Neural progenitor cell (in vitro differentiated cells): Measurements from ENCODE around the gene C10orf71. TPM values are rescaled to one million over a fixed set of nuclear protein-coding genes. Genes with fewer than 3 reads are reported as not detected.

ENCODE experiments used
- DNase-seq: peaks from one replicate; pipeline ENCODE4 v3.0.0-alpha.2; 2016; ENCODE audit warnings: low spot score
- H2AFZ ChIP-seq: fragments of 200-600 bp; sonication (generic); replicated peaks from 2 replicates; pipeline ENCODE4 v1.6.1; 2016; ENCODE audit warnings: antibody characterized with exemption
- H3F3A ChIP-seq: fragments of 200-600 bp; sonication (generic); 2 replicates; pipeline ENCODE4 v1.6.1; 2016; ENCODE audit warnings: antibody characterized with exemption, low read depth
- H3K27ac ChIP-seq: fragments of 200-600 bp; sonication (generic); 2 replicates; pipeline ENCODE4 v1.5.1; 2016; ENCODE audit warnings: mild to moderate bottlenecking
- H3K27me3 ChIP-seq: fragments of 200-600 bp; sonication (generic); 2 replicates; pipeline ENCODE4 v1.6.1; 2016; ENCODE audit warnings: mild to moderate bottlenecking, moderate library complexity
- H3K36me3 ChIP-seq: fragments of 200-600 bp; sonication (generic); 2 replicates; pipeline ENCODE4 v1.5.1; 2016
- H3K4me1 ChIP-seq: fragments of 200-600 bp; sonication (generic); 2 replicates; pipeline ENCODE4 v1.6.1; 2016; ENCODE audit warnings: mixed run types
- H3K4me2 ChIP-seq: fragments of 200-600 bp; sonication (generic); 2 replicates; pipeline ENCODE4 v1.6.1; 2016
- H3K4me3 ChIP-seq: fragments of 200-600 bp; sonication (generic); 2 replicates; pipeline ENCODE4 v1.5.1; 2016
- H3K79me2 ChIP-seq: fragments of 200-600 bp; sonication (generic); 2 replicates; pipeline ENCODE4 v1.6.1; 2016; ENCODE audit warnings: low read depth
- H3K9ac ChIP-seq: fragments of 200-600 bp; sonication (generic); 2 replicates; pipeline ENCODE4 v1.6.1; 2016
- H3K9me3 ChIP-seq: fragments of 200-600 bp; sonication (generic); 2 replicates; pipeline ENCODE4 v1.5.1; 2016; ENCODE audit warnings: low read depth
- H4K20me1 ChIP-seq: fragments of 200-600 bp; sonication (generic); 2 replicates; pipeline ENCODE4 v1.6.1; 2016; ENCODE audit warnings: low read depth
- H3K27ac Mint-ChIP-seq: 3 replicates; pipeline ENCODE4 v1.8.0; 2021; ENCODE audit warnings: mixed read lengths
- H3K27me3 Mint-ChIP-seq: 2 replicates; pipeline ENCODE4 v1.8.0; 2022; ENCODE audit warnings: low read depth, mild to moderate bottlenecking, inconsistent platforms, moderate library complexity, mixed read lengths; ENCODE audit not compliant: insufficient read depth
- H3K36me3 Mint-ChIP-seq: 3 replicates; pipeline ENCODE4 v1.8.0; 2021; ENCODE audit warnings: mixed read lengths
- H3K4me1 Mint-ChIP-seq: 3 replicates; pipeline ENCODE4 v1.8.0; 2021; ENCODE audit warnings: mixed read lengths
- H3K4me3 Mint-ChIP-seq: 3 replicates; pipeline ENCODE4 v1.8.0; 2021; ENCODE audit warnings: mild to moderate bottlenecking, moderate library complexity, mixed read lengths
- H3K9me3 Mint-ChIP-seq: 3 replicates; pipeline ENCODE4 v1.8.0; 2020; ENCODE audit warnings: mixed read lengths
- CTCF ChIP-seq: fragments of 200-600 bp; sonication (generic); IDR thresholded peaks from 2 replicates; pipeline ENCODE4 v1.5.1; 2017; ENCODE audit warnings: antibody characterized with exemption, mild to moderate bottlenecking
- EZH2 ChIP-seq: fragments of 200-600 bp; sonication (generic); IDR thresholded peaks from 2 replicates; pipeline ENCODE4 v1.6.1; 2017; ENCODE audit warnings: antibody characterized with exemption, mild to moderate bottlenecking, moderate library complexity
- EZH2phosphoT487 ChIP-seq: fragments of 200-600 bp; sonication (generic); IDR thresholded peaks from 2 replicates; pipeline ENCODE4 v1.6.1; 2017; ENCODE audit warnings: antibody characterized with exemption
- total RNA-seq: library from RNA; depleted of rRNA; stranded (reverse); fragments of >200 nt; gene quantifications from 2 replicates; pipeline ENCODE4 v1.2.3, GENCODE V29; 2015; ENCODE audit warnings: low replicate concordance

The C10orf71 gene
- total RNA-seq = not detected in 2 replicates

- Mint-ChIP-seq H3K27me3 (peaks cover 2% of the 10 kb centered on the region), H3K9me3 (no peaks in the 10 kb centered on the region), H3K36me3 (no peaks in the 10 kb centered on the region), H3K27ac (peak within 1 kb of the TSS; percentile 59), H3K4me1 (peaks cover 56% of the 10 kb centered on the region), H3K4me3 (no peak within 1 kb of the TSS)
- Histone ChIP-seq H3K4me1 (peaks cover 38% of the 10 kb centered on the region), H3K27ac (no peak within 1 kb of the TSS), H3K4me3 (no peak within 1 kb of the TSS), H3K27me3 (peaks cover 11% of the 10 kb centered on the region), H3K4me2 (no peak within 1 kb of the TSS), H3K79me2 (no peaks in the 10 kb centered on the region), H3K36me3 (no peaks in the 10 kb centered on the region), H3F3A (no peaks in the 10 kb centered on the region), H4K20me1 (no peaks in the 10 kb centered on the region), H2AFZ (no peak within 1 kb of the TSS), H3K9ac (no peak within 1 kb of the TSS), H3K9me3 (no peaks in the 10 kb centered on the region)
- DNase-seq = peak; percentile 32
- TF ChIP-seq EZH2 (no peak), CTCF (no peak), EZH2phosphoT487 (no peak)
Measured at GRCh38 chr10:49298983-49299815, at the start of gene C10orf71. Gene C10orf71, plus strand, starts transcription at chr10:49299170. Its CDS starts 23,376 bp downstream, at chr10:49322546.

- Histone ChIP-seq H3K36me3 (no peaks in the 10 kb centered on the region), H3K27ac (no peak overlapping the region), H3F3A (no peaks in the 10 kb centered on the region), H3K9ac (no peak overlapping the region), H2AFZ (no peak overlapping the region), H3K4me3 (no peak overlapping the region), H3K4me1 (peaks cover 4% of the 10 kb centered on the region), H4K20me1 (no peaks in the 10 kb centered on the region), H3K9me3 (no peaks in the 10 kb centered on the region), H3K79me2 (no peaks in the 10 kb centered on the region), H3K27me3 (no peaks in the 10 kb centered on the region), H3K4me2 (no peak overlapping the region)
- Mint-ChIP-seq H3K27ac (no peak overlapping the region), H3K36me3 (no peaks in the 10 kb centered on the region), H3K27me3 (peaks cover 4% of the 10 kb centered on the region), H3K9me3 (peaks cover 4% of the 10 kb centered on the region), H3K4me3 (no peak overlapping the region), H3K4me1 (no peaks in the 10 kb centered on the region)
- no peak for TF ChIP-seq EZH2phosphoT487
- DNase-seq = no peak
Measured at GRCh38 chr10:49252313-49253034, 46.5 kb upstream of the C10orf71 start.

GRCh38 chr10:49253340-49253906 is 45.5 kb upstream of the C10orf71 start:
- no peak overlapping the region for H3K4me3 Mint-ChIP-seq

More at GRCh38 chr10:49253340-49253906, 45.5 kb upstream of the C10orf71 start:
- Histone ChIP-seq H4K20me1 (no peaks in the 10 kb centered on the region), H3K4me3 (no peak overlapping the region), H2AFZ (no peak overlapping the region), H3K4me2 (no peak overlapping the region), H3K4me1 (peaks cover 4% of the 10 kb centered on the region), H3K9ac (no peak overlapping the region), H3K27ac (no peak overlapping the region), H3K27me3 (no peaks in the 10 kb centered on the region), H3K36me3 (no peaks in the 10 kb centered on the region), H3K79me2 (no peaks in the 10 kb centered on the region), H3F3A (no peaks in the 10 kb centered on the region), H3K9me3 (no peaks in the 10 kb centered on the region)
- H3K27ac Mint-ChIP-seq = no peak overlapping the region
- H3K27me3 Mint-ChIP-seq = peaks cover 3% of the 10 kb centered on the region
- TF ChIP-seq CTCF (no peak), EZH2 (no peak), EZH2phosphoT487 (no peak)
- no peaks in the 10 kb centered on the region for H3K4me1 Mint-ChIP-seq
- peaks cover 4% of the 10 kb centered on the region for H3K9me3 Mint-ChIP-seq
- DNase-seq = no peak
- no peaks in the 10 kb centered on the region for H3K36me3 Mint-ChIP-seq
